ENCODE data around the gene ASGR2. TPM values are rescaled to one million over a fixed set of nuclear protein-coding genes. Genes with fewer than 3 reads are reported as not detected.
"Not testable (repeated sequence)": the region's sequence is repeated elsewhere in the genome, so short reads cannot be mapped to it uniquely, and the experiment has no call there.

The ASGR2 gene
- total RNA-seq (under 1 TPM; 0.20 to 0.36 TPM), total RNA-seq (0 to 0.75 (median 0) reads per million in 172 experiments)
- 6.0 TPM for polyA plus RNA-seq (2013, experiment 1 of 2)
- polyA plus RNA-seq (2013, experiment 2 of 2), result 7.1 TPM

- intact Hi-C loops (cut with DNase I, micrococcal nuclease), result no loop called here
- no peaks in the 10 kb centered on the region for H3K36me3 ChIP-seq (ENCODE audit: insufficient read depth, low read length)
- peaks cover 6% of the 10 kb centered on the region for H3K4me1 ChIP-seq (ENCODE audit: insufficient read depth, low read length)
- Mint-ChIP-seq H3K36me3 (ENCODE audit: low read depth) (no peaks in the 10 kb centered on the region), H3K27ac (no peak within 1 kb of the TSS), H3K27me3 (peaks cover under 1% of the 10 kb centered on the region), H3K4me1 (ENCODE audit: low read depth) (peaks cover 4% of the 10 kb centered on the region), H3K9me3 (no peaks in the 10 kb centered on the region), H3K4me3 (no peak within 1 kb of the TSS)
- DNase-seq, result peak in 1 of 14 experiments; percentile 15
- CTCF ChIA-PET, result no interaction called here
- H3K9me3 ChIP-seq (ENCODE audit: control insufficient read depth in 1 of 2, insufficient read depth in 1 of 2, low read length in 2 of 2), result no peaks in the 10 kb centered on the region
- H3K4me3 ChIP-seq (ENCODE audit: low read length), result no peak within 1 kb of the TSS
- no peak within 1 kb of the TSS for H3K27ac ChIP-seq (ENCODE audit: low read depth in 1 of 2, low read length in 2 of 2)
- no peak for TF ChIP-seq CTCF (IDR thresholded peaks at IDR 0.05)
- POLR2A ChIA-PET, result no interaction called here
- H3K27me3 ChIP-seq (ENCODE audit: control insufficient read depth in 1 of 2, insufficient read depth in 2 of 2, low read length in 2 of 2), result no peaks in the 10 kb centered on the region
- ATAC-seq (ENCODE audit: poor library complexity), result no peak
These were observed at the start of gene ASGR2 for GRCh38 chr17:7114241-7114874. Gene ASGR2 (minus strand): TSS chr17:7114822. CDS start chr17:7114240, 582 bp downstream.

- ATAC-seq (ENCODE audit: poor library complexity); H3K4me1 ChIP-seq (ENCODE audit: insufficient read depth, low read length); DNase-seq; H3K4me3 ChIP-seq (ENCODE audit: low read length); H3K27ac ChIP-seq (ENCODE audit: low read depth in 1 of 2, low read length in 2 of 2); H3K27me3 ChIP-seq (ENCODE audit: control insufficient read depth in 1 of 2, insufficient read depth in 2 of 2, low read length in 2 of 2); H3K9me3 ChIP-seq (ENCODE audit: control insufficient read depth in 1 of 2, insufficient read depth in 1 of 2, low read length in 2 of 2); H3K36me3 Mint-ChIP-seq (ENCODE audit: low read depth); CTCF ChIA-PET; H3K36me3 ChIP-seq (ENCODE audit: insufficient read depth, low read length); H3K9me3 Mint-ChIP-seq; H3K4me3 Mint-ChIP-seq; H3K4me1 Mint-ChIP-seq (ENCODE audit: low read depth); intact Hi-C loops (cut with DNase I, micrococcal nuclease); POLR2A ChIA-PET; H3K27ac Mint-ChIP-seq: not testable (repeated sequence)
- H3K27me3 Mint-ChIP-seq, result peaks cover 31% of the 10 kb centered on the region
These were observed 44.9 kb upstream of the ASGR2 start for GRCh38 chr17:7159571-7159970.

- H3K9me3 ChIP-seq (ENCODE audit: control insufficient read depth in 1 of 2, insufficient read depth in 1 of 2, low read length in 2 of 2); CTCF ChIA-PET; DNase-seq; H3K36me3 ChIP-seq (ENCODE audit: insufficient read depth, low read length); H3K4me3 Mint-ChIP-seq; H3K27me3 ChIP-seq (ENCODE audit: control insufficient read depth in 1 of 2, insufficient read depth in 2 of 2, low read length in 2 of 2); H3K27ac ChIP-seq (ENCODE audit: low read depth in 1 of 2, low read length in 2 of 2); ATAC-seq (ENCODE audit: poor library complexity); H3K27ac Mint-ChIP-seq; H3K36me3 Mint-ChIP-seq (ENCODE audit: low read depth); H3K9me3 Mint-ChIP-seq; intact Hi-C loops (cut with DNase I, micrococcal nuclease); H3K4me3 ChIP-seq (ENCODE audit: low read length); POLR2A ChIA-PET; H3K4me1 ChIP-seq (ENCODE audit: insufficient read depth, low read length); H3K4me1 Mint-ChIP-seq (ENCODE audit: low read depth): not testable (repeated sequence)
- peaks cover 34% of the 10 kb centered on the region for H3K27me3 Mint-ChIP-seq
These were observed 43.8 kb upstream of the ASGR2 start for GRCh38 chr17:7158424-7158823.

- Histone ChIP-seq H3K4me1 (ENCODE audit: insufficient read depth, low read length) (no peaks in the 10 kb centered on the region), H3K27ac (ENCODE audit: low read depth in 1 of 2, low read length in 2 of 2) (no peak overlapping the region), H3K4me3 (ENCODE audit: low read length) (no peak overlapping the region), H3K27me3 (ENCODE audit: control insufficient read depth in 1 of 2, insufficient read depth in 2 of 2, low read length in 2 of 2) (no peaks in the 10 kb centered on the region), H3K9me3 (ENCODE audit: control insufficient read depth in 1 of 2, insufficient read depth in 1 of 2, low read length in 2 of 2) (no peaks in the 10 kb centered on the region), H3K36me3 (ENCODE audit: insufficient read depth, low read length) (no peaks in the 10 kb centered on the region)
- Mint-ChIP-seq H3K9me3 (no peaks in the 10 kb centered on the region), H3K36me3 (ENCODE audit: low read depth) (no peaks in the 10 kb centered on the region), H3K27me3 (peaks cover 37% of the 10 kb centered on the region), H3K27ac (no peak overlapping the region), H3K4me1 (ENCODE audit: low read depth) (no peaks in the 10 kb centered on the region), H3K4me3 (no peak overlapping the region)
- ChIA-PET CTCF (interaction anchor here (1.4 kb wide), 1 partner anchor 21 kb away, joined by 5 read pairs; no protein-coding TSS in a partner anchor), POLR2A (no interaction called here)
- ATAC-seq (ENCODE audit: poor library complexity), result no peak
- TF ChIP-seq CTCF (IDR thresholded peaks at IDR 0.05), result no peak
- no peak for DNase-seq
- intact Hi-C loops (cut with DNase I, micrococcal nuclease), result no loop called here
These were observed 41.8 kb upstream of the ASGR2 start for GRCh38 chr17:7156342-7156940.

Measured in CD4-positive, alpha-beta T cell (primary cell).